GM18907 (cell line): ENCODE measurements around the gene TMEM53.

Experiments used
- ATAC-seq: cut with Tn5 transposase; IDR thresholded peaks from one replicate; pipeline ENCODE4 v1.9.1; 2021; ENCODE audit warnings: mild to moderate bottlenecking, moderate library complexity; ENCODE audit not compliant: unreplicated experiment

The TMEM53 gene

GRCh38 chr1:44648529-44649250 is 25.6 kb downstream of the TMEM53 start:
- no peak for ATAC-seq

- no peak for ATAC-seq
Measured at GRCh38 chr1:44647896-44648295, 26.4 kb downstream of the TMEM53 start.

- ATAC-seq = no peak
Measured at GRCh38 chr1:44646261-44647110, 27.8 kb downstream of the TMEM53 start.

DNA sequence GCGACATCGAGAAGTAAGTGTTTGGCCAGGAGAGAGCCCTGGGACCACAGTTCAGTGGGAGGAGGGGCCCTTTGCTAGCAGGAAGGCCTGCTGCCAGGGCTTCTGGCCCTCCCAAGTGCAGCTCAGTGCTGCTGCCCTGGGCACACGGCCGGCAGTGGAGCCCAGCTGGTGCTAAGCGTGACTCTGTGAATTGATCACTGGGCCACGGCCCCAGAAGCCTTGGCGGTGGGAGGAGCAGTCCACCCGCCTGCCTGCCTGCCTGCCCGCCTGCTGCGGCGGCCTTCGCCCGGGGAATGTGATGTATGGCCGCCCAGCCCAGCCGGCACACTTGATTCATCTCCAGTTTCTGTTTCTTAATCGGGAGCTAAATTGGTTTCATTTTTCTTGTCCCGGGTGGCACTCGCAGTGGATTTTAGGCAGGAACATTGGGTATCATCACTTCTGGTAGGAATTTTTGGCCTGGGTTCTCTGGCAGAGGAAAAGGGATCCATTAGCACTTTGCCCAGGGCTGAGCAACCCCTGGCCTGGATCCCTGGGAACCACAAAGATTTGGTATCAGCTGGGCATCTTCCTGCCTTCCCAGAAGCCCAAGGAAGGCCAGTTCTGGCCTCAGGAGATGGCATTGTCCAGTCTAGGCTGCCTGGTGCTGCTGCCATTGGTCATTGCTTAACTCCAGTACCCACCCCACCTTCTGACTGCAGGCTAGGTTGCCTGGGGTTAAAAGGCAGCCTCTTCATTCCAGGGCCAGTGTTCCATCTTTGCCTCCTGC is 28.6 kb downstream of the TMEM53 start:
- ATAC-seq = no peak

- no peak for ATAC-seq
Measured at GRCh38 chr1:44644806-44645205, 29.5 kb downstream of the TMEM53 start.

DNA sequence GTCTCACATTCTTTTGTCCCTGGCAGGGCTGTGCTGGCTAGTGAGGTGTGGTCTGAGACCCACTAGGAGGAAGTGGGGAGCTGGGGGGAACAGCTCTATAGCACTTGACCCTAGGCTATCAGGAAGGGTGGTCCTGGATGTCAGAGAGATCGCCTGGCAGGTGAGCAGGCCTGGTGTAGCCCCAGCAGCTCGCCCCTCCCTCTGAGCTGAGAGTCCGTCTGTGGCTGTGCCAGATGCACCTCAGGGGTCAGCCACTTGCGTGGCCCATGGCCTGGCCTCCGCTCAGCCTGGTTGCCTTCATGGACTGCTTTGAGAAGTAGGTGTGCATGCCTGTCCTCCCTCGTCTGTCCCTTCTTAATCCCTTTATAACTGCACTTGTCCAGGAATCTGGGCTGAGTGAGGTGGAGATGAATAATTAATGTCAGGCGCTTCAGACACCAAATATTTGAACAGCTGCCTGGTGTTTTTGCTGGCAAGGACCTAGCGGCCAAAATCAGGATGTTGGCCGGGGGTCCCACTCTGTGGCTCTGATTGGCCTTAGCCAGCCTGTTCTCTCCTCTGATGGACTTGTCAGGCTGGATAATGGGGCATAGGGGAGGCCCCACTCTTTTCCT is 30.5 kb downstream of the TMEM53 start:
- no peak for ATAC-seq

- ATAC-seq = no peak
Measured at GRCh38 chr1:44642925-44643324, 31.4 kb downstream of the TMEM53 start.

DNA sequence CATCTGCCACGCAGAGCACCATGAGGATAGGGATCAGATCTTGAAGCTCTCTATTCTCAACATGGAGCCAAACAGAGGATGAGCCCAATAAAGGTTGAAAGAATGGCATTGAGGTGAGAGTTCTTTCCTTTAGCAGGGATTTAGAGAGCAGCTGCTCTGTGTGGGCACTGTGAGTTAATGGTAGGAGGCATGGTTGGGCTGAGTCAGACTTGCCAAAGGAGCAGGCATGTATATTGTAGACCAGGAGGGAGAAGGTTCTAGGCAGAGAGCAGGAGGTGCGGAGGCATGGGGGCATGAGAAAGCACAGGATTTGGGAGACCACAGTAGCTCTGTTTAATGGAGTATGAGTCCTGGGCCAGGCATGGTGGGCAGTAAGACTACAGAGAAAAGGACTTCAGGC is 32.0 kb downstream of the TMEM53 start:
- ATAC-seq = no peak

- no peak for ATAC-seq
Measured at GRCh38 chr1:44641126-44642102, 32.9 kb downstream of the TMEM53 start.

GRCh38 chr1:44640200-44640853 is 34.0 kb downstream of the TMEM53 start:
- ATAC-seq = no peak

GRCh38 chr1:44637702-44638411 is 36.4 kb downstream of the TMEM53 start:
- no peak for ATAC-seq

DNA sequence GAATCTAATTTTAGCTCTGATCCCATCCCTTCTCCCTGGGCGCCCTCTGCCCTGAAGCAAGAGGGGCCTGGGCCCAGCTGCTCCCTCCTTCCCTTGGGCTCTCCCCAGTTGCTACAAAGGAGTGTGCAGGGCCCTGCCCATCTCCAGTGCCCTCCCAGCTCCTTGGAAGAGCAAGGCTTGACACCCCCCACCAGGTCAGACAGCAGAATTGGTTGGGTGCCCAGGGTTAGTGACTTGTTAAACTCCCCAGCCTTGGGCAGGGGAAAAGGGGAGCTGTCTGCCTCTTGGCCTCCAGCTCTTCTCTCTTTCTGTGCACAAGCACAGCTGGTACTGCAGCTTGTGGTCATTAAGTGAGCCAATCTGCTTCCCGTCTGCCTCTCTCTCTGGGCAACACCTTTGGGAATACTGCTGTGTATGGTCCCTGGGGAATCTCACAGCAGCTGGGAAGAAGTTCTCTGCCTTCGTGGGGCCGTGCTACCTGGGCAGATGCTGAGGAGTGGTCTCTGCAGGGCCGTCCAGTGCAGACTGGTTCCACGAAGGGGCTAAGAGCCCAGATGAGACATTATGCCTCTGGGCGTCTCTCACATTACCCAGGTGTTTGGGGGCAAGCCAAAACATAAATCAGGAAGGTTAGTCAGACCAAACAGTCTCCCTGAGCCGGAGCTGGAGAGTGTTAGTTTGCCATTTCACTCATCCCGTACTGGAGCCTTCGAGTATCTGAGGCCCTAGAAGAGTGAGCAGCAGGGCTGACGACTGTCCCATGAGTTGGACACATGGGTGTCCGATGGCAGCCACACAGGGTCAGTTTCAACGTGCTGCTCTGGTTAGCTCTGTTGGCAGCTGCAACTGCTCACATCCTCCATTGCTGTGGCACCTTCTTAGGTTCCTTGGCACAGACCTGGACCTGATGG is 37.3 kb downstream of the TMEM53 start:
- no peak for ATAC-seq

- ATAC-seq = no peak
Measured at GRCh38 chr1:44636083-44636687, 38.1 kb downstream of the TMEM53 start.

DNA sequence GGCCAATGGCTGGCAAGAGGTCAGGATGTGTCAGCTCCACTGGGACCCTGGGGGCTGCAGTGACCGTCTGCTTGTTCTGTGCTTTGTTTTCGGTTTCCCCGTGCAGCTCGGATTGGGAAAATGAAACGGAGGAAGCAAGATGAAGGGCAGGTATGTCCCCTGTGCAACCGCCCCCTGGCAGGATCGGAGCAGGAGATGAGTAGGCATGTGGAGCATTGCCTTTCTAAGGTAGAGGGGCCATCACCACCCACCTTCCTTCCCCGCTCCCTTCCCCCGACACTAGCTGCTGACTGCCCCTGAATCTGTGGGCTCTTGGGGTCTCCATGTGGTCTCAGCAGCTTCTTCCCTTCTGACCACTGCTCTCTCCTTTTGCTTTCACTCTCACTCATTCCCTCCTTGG is 38.8 kb downstream of the TMEM53 start:
- ATAC-seq = no peak

- no peak for ATAC-seq
Measured at GRCh38 chr1:44634606-44635189, 39.6 kb downstream of the TMEM53 start.

- ATAC-seq = no peak
Measured at GRCh38 chr1:44632598-44632997, 41.7 kb downstream of the TMEM53 start.
